HG03460 (cell line): ENCODE data around the gene SLC26A5.
"Not testable (repeated sequence)": the region's sequence is repeated elsewhere in the genome, so short reads cannot be mapped to it uniquely, and the experiment has no call there.

Source experiments
- ATAC-seq: cut with Tn5 transposase; IDR thresholded peaks from one replicate; pipeline ENCODE4 v1.9.1; 2021; ENCODE audit not compliant: unreplicated experiment

The SLC26A5 gene

DNA sequence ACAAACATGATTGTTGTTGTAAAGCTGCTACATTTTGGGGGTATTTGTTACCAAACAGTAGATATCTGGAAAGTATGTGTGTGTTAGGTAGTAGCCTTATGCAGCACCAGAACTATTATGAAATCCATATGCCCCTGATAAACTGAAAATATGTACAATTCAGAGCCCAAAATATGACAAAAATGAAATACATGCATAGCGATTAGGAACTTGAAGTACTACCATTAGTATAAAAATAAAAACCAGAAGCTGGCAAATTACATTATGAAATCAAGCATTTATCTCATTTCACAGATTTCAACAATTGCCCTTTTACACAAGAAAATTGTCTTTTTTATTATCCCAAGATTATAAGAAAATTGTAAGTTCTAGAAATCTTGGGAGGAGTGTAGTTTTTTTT is 33.9 kb downstream of the SLC26A5 start:
- ATAC-seq: no peak

DNA sequence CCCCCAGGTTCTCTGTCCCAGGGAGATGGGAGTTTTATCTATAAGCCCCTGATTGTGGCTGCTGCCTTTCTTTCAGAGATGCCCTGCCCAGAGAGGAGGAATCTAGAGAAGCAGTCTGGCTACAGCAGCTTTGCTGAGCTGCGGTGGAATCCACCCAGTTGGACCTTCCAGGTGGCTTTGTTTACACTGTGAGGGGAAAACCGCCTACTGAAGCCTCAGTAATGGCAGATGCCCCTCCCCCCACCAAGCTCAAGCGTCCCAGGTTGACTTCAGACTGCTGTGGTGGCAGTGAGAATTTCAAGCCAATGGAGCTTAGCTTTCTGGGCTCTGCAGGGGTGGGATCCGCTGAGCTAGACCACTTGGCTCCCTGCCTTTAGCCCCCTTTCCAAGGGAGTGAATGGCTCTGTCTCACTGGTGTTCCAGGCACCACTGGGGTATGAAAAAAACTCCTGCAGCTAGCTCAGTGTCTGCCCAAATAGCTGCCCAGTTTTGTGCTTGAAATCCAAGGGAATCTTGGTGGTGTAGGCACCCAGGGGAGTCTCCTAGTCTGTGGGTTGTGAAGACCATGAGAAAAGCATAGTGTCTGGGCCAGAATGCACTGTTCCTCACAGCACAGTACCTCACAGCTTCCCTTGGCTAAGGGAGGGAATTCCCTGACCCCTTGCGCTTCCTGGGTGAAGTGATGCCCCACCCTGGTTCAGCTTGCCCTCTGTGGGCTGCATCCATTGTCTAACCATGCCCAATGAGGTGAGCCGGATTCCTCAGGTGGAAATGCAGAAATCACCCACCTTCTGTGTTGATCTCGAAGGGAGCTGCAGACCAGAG is 40.0 kb downstream of the SLC26A5 start:
- ATAC-seq: not testable (repeated sequence)

DNA sequence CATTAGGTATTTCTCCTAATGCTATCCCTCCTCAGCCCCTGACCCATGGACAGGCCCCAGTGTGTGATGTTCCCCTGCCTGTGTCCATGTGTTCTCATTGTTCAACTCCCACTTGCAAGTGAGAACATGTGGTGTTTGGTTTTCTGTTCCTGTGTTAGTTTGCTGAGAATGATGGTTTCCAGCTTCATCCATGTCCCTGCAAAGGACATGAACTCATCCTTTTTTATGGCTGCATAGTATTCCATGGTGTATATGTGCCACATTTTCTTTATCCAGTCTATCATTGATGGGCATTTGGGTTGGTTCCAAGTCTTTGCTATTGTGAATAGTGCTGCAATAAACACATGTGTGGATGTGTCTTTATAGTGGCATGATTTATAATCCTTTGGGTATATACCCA is 46.3 kb downstream of the SLC26A5 start:
- ATAC-seq: not testable (repeated sequence)

DNA sequence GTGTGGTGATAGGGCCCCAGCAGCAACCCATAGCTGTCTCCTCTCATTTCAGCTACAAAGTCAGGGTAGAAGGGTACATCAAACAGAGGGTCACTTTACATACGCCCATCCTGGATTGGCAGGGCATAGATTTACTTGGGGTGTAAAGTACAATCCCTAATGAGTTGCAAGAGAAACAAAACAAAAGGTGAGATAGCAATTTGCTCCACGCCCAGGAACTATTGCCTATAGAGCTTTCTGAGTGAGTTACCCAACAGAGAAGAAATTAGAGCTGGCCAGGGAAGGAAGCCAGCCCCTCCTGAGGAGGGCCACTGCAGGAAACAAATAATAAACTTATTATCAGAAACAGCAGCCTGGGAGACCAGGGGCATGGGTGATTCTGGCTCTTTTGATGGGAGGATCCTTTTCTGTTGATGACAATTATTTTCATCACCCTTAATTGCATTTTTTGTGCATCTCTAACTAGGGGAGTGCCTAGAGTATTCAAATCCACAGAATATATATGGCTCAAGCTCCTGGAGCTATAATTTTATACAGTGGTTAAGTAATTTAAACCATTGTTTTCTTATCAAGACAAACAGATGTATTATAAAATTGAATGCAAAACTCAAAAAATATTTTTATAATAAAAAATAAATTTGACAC is 47.4 kb downstream of the SLC26A5 start:
- no peak for ATAC-seq

DNA sequence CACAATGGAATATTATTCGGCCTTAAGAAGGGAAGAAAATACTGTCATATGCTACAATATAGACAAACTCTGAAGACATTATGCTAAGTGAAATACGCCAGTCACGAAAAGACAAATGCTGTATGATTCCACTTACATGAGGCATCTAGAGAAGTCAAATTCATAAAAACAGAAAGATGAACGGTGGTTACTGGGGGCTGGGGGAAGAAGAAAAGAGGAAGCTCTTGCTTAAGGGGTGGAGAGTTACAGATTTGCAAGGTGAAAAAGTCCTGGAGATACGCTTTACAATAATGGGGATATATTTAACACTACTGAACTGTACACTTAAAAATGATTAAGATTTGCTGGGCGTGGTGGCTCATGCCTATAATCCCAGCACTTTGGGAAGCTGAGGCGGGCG is 49.5 kb downstream of the SLC26A5 start:
- ATAC-seq: no peak

DNA sequence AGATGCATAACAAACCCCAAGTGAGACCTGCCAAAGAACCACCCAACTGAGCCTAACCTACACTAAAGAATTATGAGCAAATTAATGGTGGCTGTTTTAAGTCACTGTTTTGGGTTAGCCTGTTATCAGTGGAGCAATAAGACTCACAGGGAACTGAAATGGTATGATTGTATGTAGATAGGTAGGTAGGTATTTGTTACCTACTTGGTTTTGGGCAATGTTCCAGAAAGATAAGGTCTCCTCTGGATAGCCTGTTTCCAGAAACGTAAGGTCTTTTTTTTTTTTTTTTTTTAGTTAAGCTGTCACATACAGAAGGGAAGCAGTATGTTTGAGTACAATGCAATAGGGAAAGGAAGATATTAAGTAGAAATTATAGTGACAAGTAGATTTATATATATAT is 50.9 kb downstream of the SLC26A5 start:
- ATAC-seq: no peak

DNA sequence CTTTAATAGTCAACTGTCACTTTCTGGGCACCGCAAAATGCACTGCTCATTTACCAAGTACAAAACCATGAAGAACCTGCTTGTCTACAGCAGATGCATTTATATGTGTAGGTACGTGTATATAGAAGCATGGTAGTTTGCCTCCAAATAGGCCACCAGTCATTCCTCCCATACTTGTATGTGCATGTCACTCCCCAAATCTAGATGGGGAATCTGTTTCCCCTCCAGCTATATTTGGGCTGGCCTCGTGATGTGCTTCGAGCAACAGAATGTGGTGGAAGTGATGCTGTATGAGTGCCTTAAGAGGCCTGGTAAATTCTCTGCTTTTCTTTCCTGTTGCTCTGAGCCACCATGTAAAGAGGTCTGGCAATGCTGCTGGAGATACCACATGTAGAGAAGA is 51.4 kb downstream of the SLC26A5 start:
- ATAC-seq: no peak

DNA sequence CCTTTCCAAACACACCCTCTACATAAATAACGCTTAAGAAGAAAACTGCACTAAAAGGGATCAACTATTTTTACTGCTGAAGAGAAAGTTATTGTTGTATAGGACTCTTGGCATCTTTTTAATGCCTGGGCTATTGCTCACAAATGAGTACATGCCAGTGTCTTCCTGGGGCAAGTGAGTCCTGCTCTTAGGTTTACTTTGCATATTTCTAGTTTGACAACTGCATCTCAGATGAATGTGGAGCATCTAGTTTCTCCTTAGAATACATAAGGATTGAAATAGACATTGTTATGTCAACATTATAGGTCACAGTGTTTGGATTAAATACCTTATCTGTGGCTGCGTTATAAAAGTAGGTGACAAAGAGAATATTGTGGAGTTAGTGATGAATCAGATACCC is 54.0 kb downstream of the SLC26A5 start:
- no peak for ATAC-seq

DNA sequence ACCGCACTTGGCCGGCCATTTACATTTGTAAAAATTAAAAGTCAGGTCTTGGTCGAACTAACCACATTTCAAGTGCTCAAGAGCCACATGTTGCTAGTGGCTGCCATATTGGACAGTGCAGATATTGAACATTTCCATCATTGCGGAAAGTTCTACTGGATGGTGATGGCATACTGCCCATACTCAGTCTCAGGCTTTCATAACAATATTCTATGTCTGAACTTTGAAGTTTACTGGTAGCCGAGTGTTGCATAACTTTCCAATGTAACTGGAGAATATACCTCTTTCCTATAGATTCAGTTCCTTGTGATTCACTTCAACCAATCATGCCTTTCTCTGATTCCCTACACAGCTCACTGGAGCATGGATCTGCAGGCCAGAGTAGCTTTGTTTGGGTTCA is 54.9 kb downstream of the SLC26A5 start:
- ATAC-seq: no peak

DNA sequence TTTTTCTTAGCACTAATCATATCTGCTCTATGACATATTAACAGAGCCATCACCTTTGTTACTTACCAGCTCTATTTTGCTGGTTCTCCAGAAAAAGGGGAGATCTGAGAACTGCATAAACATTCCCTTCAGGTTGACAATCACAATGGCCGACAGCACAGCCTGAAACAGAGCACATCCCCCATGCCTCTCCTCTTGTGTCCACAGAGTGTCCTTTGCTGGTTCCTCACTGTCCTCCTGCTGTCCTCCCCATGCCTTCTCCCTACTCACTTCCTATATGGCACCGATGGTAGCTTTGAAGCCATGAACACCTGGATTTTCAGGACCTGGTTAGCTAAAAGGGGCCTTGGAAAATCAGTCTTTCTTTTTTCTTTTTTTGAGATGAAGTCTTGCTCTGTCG is 56.7 kb downstream of the SLC26A5 start:
- no peak for ATAC-seq

DNA sequence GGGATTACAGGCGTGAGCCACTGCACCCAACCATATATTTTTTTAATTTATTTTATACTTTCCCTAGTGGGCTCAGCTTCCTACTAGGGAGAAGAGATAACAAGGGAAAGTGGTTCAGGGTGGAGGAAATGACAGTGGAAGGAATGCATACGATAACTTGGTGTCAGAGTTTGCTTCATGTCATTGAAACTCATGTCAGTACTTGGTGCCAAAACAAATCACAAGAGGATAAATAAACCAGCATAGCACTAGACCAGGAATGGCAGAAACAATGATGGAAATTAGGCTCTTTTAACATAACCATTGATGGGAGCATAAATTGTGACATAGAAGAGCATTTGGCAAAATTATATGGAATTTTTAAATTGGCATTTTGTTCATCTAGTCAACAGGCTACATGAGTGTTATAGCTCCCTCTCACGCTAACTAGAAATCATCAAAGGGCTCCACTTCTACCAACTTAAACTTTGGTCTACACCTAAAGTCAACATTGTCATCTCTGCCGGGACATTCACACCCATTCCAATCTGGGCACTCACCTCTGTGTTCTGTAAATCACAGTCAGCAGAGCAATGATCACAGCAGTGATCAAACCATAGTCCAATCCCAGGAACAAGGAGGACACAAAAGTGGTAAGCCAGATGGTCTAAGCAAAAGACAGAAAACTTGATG is 57.4 kb downstream of the SLC26A5 start:
- no peak for ATAC-seq

DNA sequence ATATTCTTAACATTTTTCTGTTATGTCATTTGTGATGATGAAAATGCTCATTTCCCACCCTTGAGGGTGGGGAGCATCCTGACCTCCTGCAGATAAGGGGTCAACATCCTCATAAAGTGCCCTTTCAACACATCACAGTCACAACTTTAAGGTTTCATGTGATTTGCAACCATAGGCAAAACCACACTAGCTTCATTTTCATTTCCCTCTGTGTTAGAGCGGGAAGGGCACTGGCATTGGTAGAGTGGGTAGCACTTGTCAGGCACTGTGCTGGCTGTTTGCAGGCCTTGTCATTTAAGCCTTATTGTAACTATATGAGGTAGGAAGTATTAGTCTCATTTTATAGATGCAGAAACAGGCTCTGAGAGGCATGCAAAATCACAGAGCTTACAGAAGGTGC is 58.8 kb downstream of the SLC26A5 start:
- no peak for ATAC-seq

DNA sequence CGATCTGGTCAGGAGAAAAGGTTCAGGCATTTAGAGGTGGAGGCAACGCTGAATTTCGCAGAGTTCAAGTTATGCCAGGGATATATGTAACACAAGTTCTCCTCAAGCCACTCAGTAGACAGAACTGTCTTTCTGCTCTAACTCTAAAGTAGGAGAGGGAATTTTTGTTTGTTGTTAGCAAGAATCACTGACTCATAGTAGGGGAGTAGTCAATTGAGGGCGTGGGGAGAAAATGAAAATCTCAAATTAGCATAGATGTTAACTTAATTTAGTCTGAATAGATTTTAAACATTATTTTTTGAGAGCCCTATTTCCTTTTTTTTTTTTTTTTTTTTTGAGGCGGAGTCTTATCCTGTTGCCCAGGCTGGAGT is 64.0 kb downstream of the SLC26A5 start:
- ATAC-seq: no peak

DNA sequence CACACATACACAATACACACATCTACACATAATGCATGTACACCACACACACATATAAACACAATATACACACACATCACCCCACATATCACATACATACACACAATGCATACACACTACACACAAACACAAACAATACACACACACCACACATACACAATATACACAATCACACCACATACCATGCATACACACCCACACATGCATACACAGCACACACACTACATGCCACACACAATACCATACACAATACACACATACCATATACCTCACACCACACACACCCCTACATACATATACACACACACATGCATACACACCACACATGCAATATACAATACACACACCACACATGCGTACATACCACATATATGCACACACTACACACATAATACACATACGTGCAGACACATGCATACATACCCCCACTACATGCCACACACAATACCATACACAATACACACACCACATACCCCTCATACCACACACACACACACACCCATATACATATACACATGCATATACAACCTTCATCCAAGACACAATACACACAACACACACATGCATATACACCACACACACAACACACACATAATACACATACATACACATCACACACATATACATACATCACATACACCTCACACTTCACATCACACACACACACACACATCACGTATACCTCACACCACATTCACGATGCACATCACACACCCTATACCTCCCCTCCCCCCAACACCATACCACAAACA is 64.6 kb downstream of the SLC26A5 start:
- ATAC-seq: no peak

DNA sequence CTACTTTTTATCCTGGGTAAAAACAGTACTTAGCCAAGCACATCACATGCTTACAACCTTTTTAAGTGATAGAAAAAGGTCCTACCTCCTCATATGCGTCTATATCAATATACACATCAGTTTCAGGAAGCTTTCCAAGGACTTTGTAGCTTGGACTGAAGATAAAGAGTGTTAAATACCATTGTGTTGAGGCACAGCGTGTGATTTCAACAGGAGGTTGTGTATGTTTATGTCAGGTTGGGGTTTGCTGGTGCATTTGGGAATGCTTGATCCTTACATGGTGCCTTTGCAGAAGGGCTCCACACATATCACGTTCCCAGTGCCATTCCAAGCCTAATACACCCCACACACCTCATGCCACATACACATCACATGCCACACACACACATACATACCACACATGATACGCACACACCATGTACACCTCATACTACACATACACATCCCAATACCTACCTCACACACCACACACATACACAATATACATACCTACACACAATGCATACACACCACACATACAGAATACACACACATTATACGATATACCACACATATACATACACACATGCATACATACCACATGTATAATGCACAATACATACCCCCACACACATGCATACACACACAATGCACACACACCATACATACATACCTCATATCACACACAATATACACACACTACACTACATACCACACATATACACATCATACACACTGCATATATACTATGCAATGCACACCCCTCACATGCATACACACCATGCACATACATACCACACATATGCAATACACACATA is 65.4 kb downstream of the SLC26A5 start:
- no peak for ATAC-seq

DNA sequence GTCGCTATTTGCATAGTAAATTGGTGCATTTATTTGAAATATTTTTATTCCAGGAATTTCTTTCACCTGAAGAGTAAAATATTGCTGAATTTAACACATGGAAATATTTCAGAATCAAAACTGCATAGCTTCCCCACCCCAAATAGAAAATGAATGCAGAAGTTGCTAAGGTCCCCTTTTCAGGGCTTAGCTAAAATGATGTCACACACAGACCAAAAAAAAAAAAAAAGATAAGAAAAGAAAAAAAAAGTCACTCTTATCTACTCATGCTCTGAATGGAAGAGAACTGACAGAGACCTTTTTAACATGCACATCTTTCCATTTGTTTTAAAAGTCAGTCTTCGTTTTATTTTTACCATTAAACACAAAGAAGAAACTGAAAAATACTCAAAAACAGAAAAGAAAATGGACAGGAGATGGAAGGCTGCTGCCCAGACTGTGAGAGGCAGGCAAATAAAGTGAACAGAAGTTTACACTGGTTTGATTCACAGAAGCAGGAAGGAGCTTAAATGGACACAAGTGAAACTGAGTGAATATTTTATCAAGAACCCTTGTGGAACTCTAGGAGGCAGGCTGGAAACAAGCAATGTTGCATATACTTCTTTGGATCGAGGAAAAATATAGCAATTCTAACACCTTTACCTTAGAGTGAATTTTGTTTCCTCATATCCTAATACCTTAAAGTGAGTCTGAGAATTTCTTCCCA is 66.6 kb downstream of the SLC26A5 start:
- ATAC-seq: no peak

DNA sequence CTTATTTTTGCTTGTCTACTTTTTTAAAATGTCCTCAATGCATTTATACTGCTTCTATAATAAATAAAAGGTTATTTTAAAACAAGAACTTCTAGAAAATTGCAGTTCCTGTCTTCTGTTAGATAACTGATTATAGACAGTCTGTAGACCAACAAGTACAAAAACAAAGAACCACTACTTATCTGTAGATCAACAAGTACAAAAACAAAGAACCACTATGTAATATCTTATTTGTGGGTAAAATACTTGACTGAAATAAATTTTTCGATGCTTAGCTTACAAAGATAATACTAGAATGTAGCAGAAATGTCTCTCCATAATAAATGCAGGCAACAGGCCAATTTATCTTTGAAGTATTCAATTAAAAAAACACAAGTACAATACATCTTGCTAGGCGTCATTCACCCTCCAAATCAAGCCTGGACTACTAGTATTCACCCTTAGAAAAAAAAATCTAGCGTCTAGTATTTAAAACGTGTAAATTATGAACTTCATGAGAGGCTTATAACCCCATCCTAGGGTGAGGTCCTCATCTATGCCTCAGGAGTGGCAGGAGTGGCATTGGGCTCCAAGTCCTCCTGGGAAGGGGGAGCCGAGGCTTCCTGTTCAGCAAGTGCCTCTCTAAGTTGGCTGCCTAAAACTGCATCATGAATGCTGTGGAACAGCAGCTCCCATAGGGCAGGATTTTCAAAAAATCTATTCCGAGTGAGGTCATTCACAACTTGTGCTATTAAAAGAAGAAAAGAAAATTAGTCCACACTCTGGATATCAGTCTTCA is 72.0 kb downstream of the SLC26A5 start:
- ATAC-seq: no peak

DNA sequence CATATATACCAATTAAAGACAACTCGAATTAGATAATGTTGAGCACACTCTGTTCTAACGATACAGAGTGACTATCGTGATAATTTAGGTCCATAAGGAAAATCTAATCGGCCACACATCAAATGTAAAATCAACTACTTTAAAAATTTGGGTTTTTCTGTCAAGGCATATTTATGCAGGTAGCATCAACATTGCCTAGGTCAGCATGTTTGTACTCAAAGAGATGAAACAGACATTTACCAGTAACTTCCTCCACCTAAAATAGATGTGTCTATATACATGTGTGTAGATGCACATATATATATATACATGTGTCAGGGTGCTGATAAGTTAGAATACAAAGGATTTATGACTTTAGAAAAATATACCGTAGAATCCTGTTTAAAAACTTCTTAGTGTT is 76.6 kb downstream of the SLC26A5 start:
- ATAC-seq: no peak

DNA sequence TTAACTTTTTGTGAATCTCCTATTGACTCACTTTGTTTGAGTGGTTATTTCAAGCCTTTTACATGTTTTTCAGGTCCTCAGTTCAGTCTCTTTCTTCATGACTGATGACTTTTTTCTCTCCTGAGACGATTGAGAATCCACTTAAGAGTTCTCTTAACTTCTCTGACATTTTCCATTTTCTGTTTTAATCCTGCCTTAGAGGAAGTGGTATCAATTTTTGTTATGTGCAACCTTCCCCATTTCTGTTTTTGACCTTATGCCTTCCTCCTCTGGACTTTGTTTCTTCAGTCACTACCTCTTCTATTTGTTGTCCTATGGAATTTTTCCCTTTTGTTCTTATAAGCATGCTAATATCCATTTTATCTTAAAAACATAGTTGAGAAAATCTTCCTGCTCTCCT is 96.2 kb downstream of the SLC26A5 start:
- ATAC-seq: no peak
